Natural killer cell (primary cell): ENCODE measurements around the gene BEST1. TPM values are rescaled to one million over a fixed set of nuclear protein-coding genes. Genes with fewer than 3 reads are reported as not detected.
A peak's percentile ranks its signal among the peaks of the same experiment; 100 is the strongest.

Experiments used
- ATAC-seq, 3 donors: fragments of 150-1000 bp in 2 of 3; fragments of 200-7000 bp in 1 of 3; cut with Tn5 transposase; 1 replicate in 1 of 3; 2 replicates in 2 of 3; pipeline ENCODE4 v1.10.0; 2021; ENCODE audit warnings: mild to moderate bottlenecking in 2 of 3, moderate library complexity in 2 of 3
- DNase-seq, 2 donors: peaks; one replicate each; pipeline versions ENCODE4 v3.0.0 to v3.0.0-alpha.2; 2013 to 2021; ENCODE audit warnings: mixed read lengths in 1 of 2
- H3K27ac ChIP-seq: one replicate; pipeline ENCODE4 v1.5.1; 2013; ENCODE audit warnings: mild to moderate bottlenecking, low read length
- H3K27me3 ChIP-seq: one replicate; pipeline ENCODE4 v1.6.1; 2013; ENCODE audit warnings: low read length; ENCODE audit not compliant: control insufficient read depth, insufficient read depth
- H3K36me3 ChIP-seq: one replicate; pipeline ENCODE4 v1.6.1; 2013; ENCODE audit warnings: low read length; ENCODE audit not compliant: control insufficient read depth, insufficient read depth
- H3K4me1 ChIP-seq: one replicate; pipeline ENCODE4 v1.6.1; 2013; ENCODE audit warnings: low read length; ENCODE audit not compliant: control insufficient read depth, insufficient read depth
- H3K4me3 ChIP-seq: one replicate; pipeline ENCODE4 v1.5.1; 2013; ENCODE audit warnings: low read length
- H3K9me3 ChIP-seq: one replicate; pipeline ENCODE4 v1.6.1; 2013; ENCODE audit warnings: low read length; ENCODE audit not compliant: control insufficient read depth, insufficient read depth
- H3K27ac Mint-ChIP-seq, 2 donors: one replicate each; pipeline ENCODE4 v1.8.0; 2022; ENCODE audit warnings: mild to moderate bottlenecking in 2 of 2, mixed read lengths in 2 of 2, moderate library complexity in 1 of 2
- H3K27me3 Mint-ChIP-seq, 2 donors: one replicate each; pipeline ENCODE4 v1.8.0; 2022; ENCODE audit warnings: low read depth in 2 of 2, mixed read lengths in 2 of 2
- H3K36me3 Mint-ChIP-seq: one replicate; pipeline ENCODE4 v1.8.0; 2022; ENCODE audit warnings: mixed read lengths
- H3K4me1 Mint-ChIP-seq, 2 donors: one replicate each; pipeline ENCODE4 v1.8.0; 2022; ENCODE audit warnings: mixed read lengths in 2 of 2
- H3K4me3 Mint-ChIP-seq: one replicate; pipeline ENCODE4 v1.8.0; 2022; ENCODE audit warnings: mild to moderate bottlenecking, moderate library complexity, mixed read lengths
- H3K9me3 Mint-ChIP-seq, 2 donors: one replicate each; pipeline ENCODE4 v1.8.0; 2022; ENCODE audit warnings: mixed read lengths in 2 of 2
- WGBS: methylation state at CpG from one replicate; pipeline ENCODE4 v1.1.7; 2013; ENCODE audit warnings: missing lambda C conversion rate; ENCODE audit not compliant: insufficient coverage; 5-methylcytosine and 5-hydroxymethylcytosine counted together
- intact Hi-C: fragments of 100-400 bp; cut with micrococcal nuclease; formaldehyde crosslinking; loops from one replicate; pipeline ENCODE4 v1.14.2; 2022
- total RNA-seq, 4 donors: library from RNA; stranded (reverse); fragments of 120-200 nt in 1 of 4; gene quantifications; one replicate each; pipeline versions ENCODE4 v1.2.3 to v1.2.4, GENCODE V29; 2013 to 2022
- TF ChIP-seq, protein P1 (sequence below): fragments of 200-600 bp; IDR thresholded peaks from one replicate; pipeline ENCODE4 v1.8.0; 2022; ENCODE audit warnings: antibody characterized with exemption

BEST1 gene
- total RNA-seq, 3 donors from 2014 or later (not counting 1 experiment from before 2014, with no cell fraction given): 0.32 to 2.0 (median 1.4) TPM

DNA sequence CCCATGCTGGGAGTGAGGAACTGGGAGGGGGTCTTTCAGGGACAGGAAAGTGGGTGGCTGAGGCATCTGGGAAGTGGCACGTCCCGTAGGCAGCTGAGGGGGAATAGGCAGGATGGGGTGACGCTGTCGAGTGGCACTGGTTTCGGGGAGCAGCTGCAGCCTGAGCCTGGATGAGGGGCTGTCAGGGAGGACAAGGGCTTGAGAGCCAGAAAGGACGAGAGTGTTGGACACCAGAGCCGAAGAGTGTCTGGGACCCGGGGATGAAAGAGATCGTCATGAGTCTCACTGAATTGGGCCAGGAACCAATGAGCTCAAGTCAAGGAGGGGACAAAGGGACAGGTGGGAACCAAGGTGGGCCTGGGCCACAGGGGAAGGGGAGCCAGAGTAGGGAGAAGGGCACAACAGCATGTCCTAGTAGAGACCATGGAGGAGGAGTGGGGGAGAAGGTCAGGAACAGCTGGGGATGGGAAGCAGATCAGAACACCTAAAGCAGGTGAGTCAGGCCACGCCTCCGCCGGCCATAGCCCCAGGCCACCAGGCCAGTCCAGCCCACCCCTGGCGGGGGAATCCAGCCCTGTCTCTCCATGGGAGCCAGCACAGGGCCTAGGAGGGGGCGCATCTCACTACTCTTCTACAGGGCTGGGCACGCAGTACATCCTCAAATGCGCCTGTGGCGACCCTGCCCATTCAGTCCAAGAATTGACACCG, 37.0 kb upstream of the BEST1 start:
- ATAC-seq (no peak), DNase-seq (no peak)
- intact Hi-C loops: no loop called here
- Mint-ChIP-seq H3K4me3 (no peak overlapping the region), H3K27ac (peak overlapping the region in 1 of 2 donors; percentile 27), H3K36me3 (no peaks in the 10 kb centered on the region), H3K9me3 (no peaks in the 10 kb centered on the region), H3K4me1 (peaks cover 3 to 13% of the 10 kb centered on the region in 2 donors), H3K27me3 (peaks cover 11 to 34% of the 10 kb centered on the region in 2 donors)
- Histone ChIP-seq H3K4me3 (no peak overlapping the region), H3K9me3 (no peaks in the 10 kb centered on the region), H3K27ac (no peak overlapping the region), H3K27me3 (peaks cover 11% of the 10 kb centered on the region), H3K36me3 (no peaks in the 10 kb centered on the region), H3K4me1 (peaks cover 11% of the 10 kb centered on the region)
- TF ChIP-seq, protein P1, sequence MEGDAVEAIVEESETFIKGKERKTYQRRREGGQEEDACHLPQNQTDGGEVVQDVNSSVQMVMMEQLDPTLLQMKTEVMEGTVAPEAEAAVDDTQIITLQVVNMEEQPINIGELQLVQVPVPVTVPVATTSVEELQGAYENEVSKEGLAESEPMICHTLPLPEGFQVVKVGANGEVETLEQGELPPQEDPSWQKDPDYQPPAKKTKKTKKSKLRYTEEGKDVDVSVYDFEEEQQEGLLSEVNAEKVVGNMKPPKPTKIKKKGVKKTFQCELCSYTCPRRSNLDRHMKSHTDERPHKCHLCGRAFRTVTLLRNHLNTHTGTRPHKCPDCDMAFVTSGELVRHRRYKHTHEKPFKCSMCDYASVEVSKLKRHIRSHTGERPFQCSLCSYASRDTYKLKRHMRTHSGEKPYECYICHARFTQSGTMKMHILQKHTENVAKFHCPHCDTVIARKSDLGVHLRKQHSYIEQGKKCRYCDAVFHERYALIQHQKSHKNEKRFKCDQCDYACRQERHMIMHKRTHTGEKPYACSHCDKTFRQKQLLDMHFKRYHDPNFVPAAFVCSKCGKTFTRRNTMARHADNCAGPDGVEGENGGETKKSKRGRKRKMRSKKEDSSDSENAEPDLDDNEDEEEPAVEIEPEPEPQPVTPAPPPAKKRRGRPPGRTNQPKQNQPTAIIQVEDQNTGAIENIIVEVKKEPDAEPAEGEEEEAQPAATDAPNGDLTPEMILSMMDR: no peak
- 88% methylated on average over 18 of the region's 18 CpGs for WGBS

DNA sequence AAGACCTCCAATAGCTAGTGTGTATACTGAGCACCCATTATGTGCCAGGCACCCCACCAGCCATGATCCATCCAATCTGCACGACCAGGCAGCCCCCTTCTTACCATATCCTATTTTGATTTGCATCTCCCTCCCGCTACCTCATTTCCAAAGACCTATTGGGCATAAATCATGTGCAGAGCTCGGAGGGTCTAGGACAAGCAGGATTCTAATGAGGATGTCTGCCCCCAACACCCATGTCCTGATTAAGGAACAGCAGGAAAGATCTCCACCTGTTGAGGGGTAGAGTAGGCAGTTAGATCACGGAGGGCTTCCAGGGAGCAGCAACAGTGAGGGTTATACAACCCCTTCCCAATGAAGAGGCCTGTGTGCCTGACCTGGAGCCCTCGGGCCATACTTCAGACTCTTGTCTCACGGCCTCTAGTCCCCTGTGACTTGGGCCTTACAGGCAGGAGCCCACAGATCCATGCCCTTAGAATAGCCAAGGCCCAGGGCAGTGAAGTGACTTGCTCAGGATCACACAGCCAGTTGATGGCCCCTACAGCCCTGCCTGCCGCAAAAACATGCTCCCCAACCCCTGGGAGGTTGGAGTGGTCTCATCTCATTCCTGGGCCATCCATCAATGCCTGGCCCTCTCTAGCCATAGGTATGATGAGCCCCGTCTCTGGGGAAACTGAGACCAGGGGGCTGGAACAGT, 36.3 kb upstream of the BEST1 start:
- H3K4me1 ChIP-seq: peaks cover 11% of the 10 kb centered on the region
- TF ChIP-seq, protein P1: no peak
- no peaks in the 10 kb centered on the region for H3K36me3 Mint-ChIP-seq
- H3K27ac ChIP-seq: no peak overlapping the region
- 86% methylated on average over 7 of the region's 8 CpGs for WGBS
- H3K27me3 ChIP-seq: peaks cover 16% of the 10 kb centered on the region
- no peak overlapping the region for H3K4me3 ChIP-seq
- no peaks in the 10 kb centered on the region for H3K9me3 ChIP-seq
- intact Hi-C loops: no loop called here
- no peak overlapping the region for H3K27ac Mint-ChIP-seq
- peaks cover 5 to 15% of the 10 kb centered on the region in 2 donors for H3K4me1 Mint-ChIP-seq
- H3K9me3 Mint-ChIP-seq: no peaks in the 10 kb centered on the region
- no peaks in the 10 kb centered on the region for H3K36me3 ChIP-seq
- peaks cover 18 to 41% of the 10 kb centered on the region in 2 donors for H3K27me3 Mint-ChIP-seq
- ATAC-seq: no peak
- DNase-seq: no peak
- no peak overlapping the region for H3K4me3 Mint-ChIP-seq

DNA sequence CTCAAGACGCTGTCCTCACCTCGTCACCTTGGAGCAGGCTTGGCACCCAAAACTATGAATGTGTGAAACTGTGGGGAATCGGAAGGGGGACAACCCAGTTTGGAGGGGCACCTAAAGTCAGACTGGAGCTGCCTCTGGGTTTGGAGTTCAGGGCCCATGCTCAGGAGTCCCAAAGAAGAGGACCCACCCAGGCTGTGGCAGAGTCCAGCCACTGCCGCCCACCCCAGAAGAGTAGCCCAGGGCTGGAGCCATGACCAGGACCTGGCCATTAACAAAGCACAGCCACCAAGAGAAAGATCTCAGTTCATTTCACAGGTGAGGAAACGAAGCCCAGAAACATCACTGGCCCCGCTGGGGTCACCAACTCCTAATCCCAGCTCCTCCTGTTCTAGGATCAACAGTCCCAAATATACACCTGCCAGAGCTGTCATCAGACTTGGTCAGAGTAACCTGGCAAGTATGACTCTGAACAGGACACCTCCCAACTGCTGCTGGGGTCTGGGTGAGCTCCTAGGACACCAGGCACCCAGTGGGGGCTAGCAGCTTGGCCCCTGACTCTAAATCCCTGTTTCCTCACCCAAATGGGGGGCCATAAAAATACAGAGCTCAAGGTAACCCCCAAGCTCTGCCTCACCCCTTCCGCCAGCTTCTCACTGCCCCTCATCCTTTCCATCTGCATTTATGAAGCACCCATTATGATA, 35.5 kb upstream of the BEST1 start:
- H3K36me3 Mint-ChIP-seq: no peaks in the 10 kb centered on the region
- H3K4me1 ChIP-seq: peaks cover 11% of the 10 kb centered on the region
- H3K27ac ChIP-seq: no peak overlapping the region
- peak in 1 of 2 donors; percentile 10 for DNase-seq
- peaks cover 5 to 15% of the 10 kb centered on the region in 2 donors for H3K4me1 Mint-ChIP-seq
- no peaks in the 10 kb centered on the region for H3K9me3 ChIP-seq
- ATAC-seq: no peak
- peaks cover 22 to 44% of the 10 kb centered on the region in 2 donors for H3K27me3 Mint-ChIP-seq
- TF ChIP-seq, protein P1: no peak
- intact Hi-C loops: no loop called here
- no peaks in the 10 kb centered on the region for H3K9me3 Mint-ChIP-seq
- no peak overlapping the region for H3K27ac Mint-ChIP-seq
- H3K36me3 ChIP-seq: no peaks in the 10 kb centered on the region
- H3K4me3 Mint-ChIP-seq: no peak overlapping the region
- H3K27me3 ChIP-seq: peaks cover 16% of the 10 kb centered on the region
- 92% methylated on average over 7 of the region's 7 CpGs for WGBS
- H3K4me3 ChIP-seq: no peak overlapping the region
